Suprapubic skin (tissue), 3 donors: ENCODE data around the gene WDFY4.

ENCODE experiments used
- EP300 ChIP-seq: sonication (generic); formaldehyde crosslinking; IDR thresholded peaks from one replicate; pipeline ENCODE4 v1.6.1; 2017; ENCODE audit warnings: antibody characterized with exemption
- TF ChIP-seq, protein P1 (sequence below), 2 donors: fragments of 200-600 bp in 1 of 2; fragments of 450-650 bp in 1 of 2; sonication (generic) in 1 of 2; IDR thresholded peaks; one replicate each; pipeline ENCODE4 v1.5.1; 2016 to 2019; ENCODE audit warnings: antibody characterized with exemption in 2 of 2, mild to moderate bottlenecking in 1 of 2, moderate library complexity in 1 of 2

DNA sequence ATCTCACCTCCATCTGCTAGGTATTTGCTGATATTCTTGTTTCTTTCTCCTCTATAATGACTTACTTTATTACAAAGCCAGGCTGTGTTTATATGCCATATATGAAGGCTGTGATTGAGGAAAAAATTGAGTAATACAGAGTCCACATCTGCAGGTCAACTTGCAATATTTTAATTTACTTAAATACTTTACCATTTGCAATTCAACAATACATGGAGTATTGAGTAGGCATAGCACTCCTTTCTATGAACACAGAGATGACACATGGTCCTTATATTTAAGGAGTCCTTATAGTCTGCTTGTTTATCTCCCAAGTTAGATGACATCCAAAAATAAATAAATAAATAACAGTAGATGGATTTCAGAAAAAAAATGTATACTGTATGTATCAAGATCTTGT lies 158.5 kb downstream of the WDFY4 start:
- TF ChIP-seq, protein P1, sequence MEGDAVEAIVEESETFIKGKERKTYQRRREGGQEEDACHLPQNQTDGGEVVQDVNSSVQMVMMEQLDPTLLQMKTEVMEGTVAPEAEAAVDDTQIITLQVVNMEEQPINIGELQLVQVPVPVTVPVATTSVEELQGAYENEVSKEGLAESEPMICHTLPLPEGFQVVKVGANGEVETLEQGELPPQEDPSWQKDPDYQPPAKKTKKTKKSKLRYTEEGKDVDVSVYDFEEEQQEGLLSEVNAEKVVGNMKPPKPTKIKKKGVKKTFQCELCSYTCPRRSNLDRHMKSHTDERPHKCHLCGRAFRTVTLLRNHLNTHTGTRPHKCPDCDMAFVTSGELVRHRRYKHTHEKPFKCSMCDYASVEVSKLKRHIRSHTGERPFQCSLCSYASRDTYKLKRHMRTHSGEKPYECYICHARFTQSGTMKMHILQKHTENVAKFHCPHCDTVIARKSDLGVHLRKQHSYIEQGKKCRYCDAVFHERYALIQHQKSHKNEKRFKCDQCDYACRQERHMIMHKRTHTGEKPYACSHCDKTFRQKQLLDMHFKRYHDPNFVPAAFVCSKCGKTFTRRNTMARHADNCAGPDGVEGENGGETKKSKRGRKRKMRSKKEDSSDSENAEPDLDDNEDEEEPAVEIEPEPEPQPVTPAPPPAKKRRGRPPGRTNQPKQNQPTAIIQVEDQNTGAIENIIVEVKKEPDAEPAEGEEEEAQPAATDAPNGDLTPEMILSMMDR (IDR thresholded peaks at IDR 0.05), result no peak
- no peak for TF ChIP-seq EP300
